ENCODE data around the gene CCDC149.

- TF ChIP-seq CTCF (IDR thresholded peaks at IDR 0.05) (no peak), POLR2A (IDR thresholded peaks at IDR 0.05) (no peak), POLR2AphosphoS5 (IDR thresholded peaks at IDR 0.05; ENCODE audit: insufficient read depth in 1 of 2, low read depth in 1 of 2) (no peak)
Measured at GRCh38 chr4:24871210-24871609, 41.6 kb downstream of the CCDC149 start.

Data from vagina (tissue), 2 donors.